HepG2 (cell line): ENCODE measurements around the gene SLC35D2. TPM values are rescaled to one million over a fixed set of nuclear protein-coding genes. Genes with fewer than 3 reads are reported as not detected.

Source experiments
- ATAC-seq: fragments of 200-7000 bp; cut with Tn5 transposase; 3 replicates; pipeline ENCODE4 v1.9.1; 2020; ENCODE audit warnings: mild to moderate bottlenecking, moderate library complexity
- BruUV-seq: library from RNA; stranded (reverse); fragments of 400-500 nt; replicated peaks from 2 replicates; lab custom pipeline; 2021; lab: Mats Ljungman, UMichigan
- CTCF ChIA-PET: fragments of 300-600 bp; formaldehyde crosslinking; extraction: SDS; loops from one replicate; lab custom pipeline; 2021; ENCODE audit warnings: low total read pairs, inconsistent platforms, low intra/inter-chr PET ratio; lab: Yijun Ruan, JAX
- POLR2A ChIA-PET: fragments of 350-600 bp; sonication (Branson Sonifier 250); formaldehyde crosslinking; loops from one replicate; lab custom pipeline; 2020; ENCODE audit warnings: antibody characterized with exemption, inconsistent platforms; lab: Yijun Ruan, JAX
- DNase-seq: peaks from one replicate; pipeline ENCODE4 v3.0.0-alpha.2; 2015; ENCODE audit warnings: low spot score
- FAIRE-seq: peaks from 3 replicates; lab custom pipeline; 2011; peaks lifted over from hg19 to GRCh38; lab: Jason Lieb, UNC
- H2AFZ ChIP-seq: one replicate; pipeline ENCODE4 v1.6.1; 2011; ENCODE audit warnings: low read length, inconsistent platforms
- H3K27ac ChIP-seq: fragments of 300-600 bp; 3 replicates; pipeline ENCODE4 v1.8.0; 2011; ENCODE audit warnings: mixed run types, mild to moderate bottlenecking, mixed read lengths, low read length, inconsistent platforms; ENCODE audit not compliant: insufficient read depth; ENCODE audit errors: extremely low read length
- H3K27me3 ChIP-seq, 2 experiments: fragments of 200-600 bp in 1 of 2; 2 replicates in 1 of 2; 3 replicates in 1 of 2; pipeline versions ENCODE4 v1.6.0 to v1.8.0; 2011; ENCODE audit warnings: low read length in 2 of 2, mild to moderate bottlenecking in 2 of 2, moderate library complexity in 2 of 2, inconsistent platforms in 1 of 2; ENCODE audit not compliant: insufficient read depth in 2 of 2, control insufficient read depth in 1 of 2
- H3K36me3 ChIP-seq, 2 experiments: fragments of 200-600 bp in 1 of 2; replicated peaks in 1 of 2; 2 replicates in 1 of 2; 3 replicates in 1 of 2; pipeline versions ENCODE4 v1.5.1 to v1.8.0; 2011; ENCODE audit warnings: low read length in 2 of 2, inconsistent platforms in 1 of 2; ENCODE audit not compliant: insufficient read depth in 2 of 2, control insufficient read depth in 1 of 2
- H3K4me1 ChIP-seq: 2 replicates; pipeline ENCODE4 v1.5.1; 2012; ENCODE audit warnings: low read length, inconsistent platforms; ENCODE audit not compliant: insufficient read depth
- H3K4me2 ChIP-seq: 2 replicates; pipeline ENCODE4 v1.6.0; 2011; ENCODE audit warnings: low read depth, low read length, inconsistent platforms
- H3K4me3 ChIP-seq, 3 experiments: fragments of 200-600 bp in 1 of 3; sonication (generic), shearing (Covaris generic) in 1 of 3; replicated peaks in 1 of 3; 2 replicates each; pipeline ENCODE4 v1.5.1; 2011 to 2016; ENCODE audit warnings: low read length in 3 of 3, inconsistent platforms in 2 of 3, low read depth in 2 of 3, mild to moderate bottlenecking in 2 of 3, control low read depth in 1 of 3, mixed read lengths in 1 of 3; ENCODE audit not compliant: insufficient read depth in 1 of 3
- H3K79me2 ChIP-seq: one replicate; pipeline ENCODE4 v1.6.1; 2011; ENCODE audit warnings: low read length, inconsistent platforms; ENCODE audit not compliant: insufficient read depth
- H3K9ac ChIP-seq: 2 replicates; pipeline ENCODE4 v1.6.0; 2011; ENCODE audit warnings: mild to moderate bottlenecking, low read depth, low read length, inconsistent platforms; ENCODE audit not compliant: insufficient read depth
- H3K9me3 ChIP-seq: 2 replicates; pipeline ENCODE4 v1.5.1; 2012; ENCODE audit warnings: mild to moderate bottlenecking, low read length
- H4K20me1 ChIP-seq: 2 replicates; pipeline ENCODE4 v1.6.0; 2011; ENCODE audit warnings: inconsistent platforms, mild to moderate bottlenecking, low read length, moderate library complexity; ENCODE audit not compliant: insufficient read depth
- ARNT ChIP-seq: fragments of 450-650 bp; IDR thresholded peaks from 2 replicates; pipeline ENCODE4 v1.6.1; 2017
- BORCS8-MEF2B ChIP-seq: sonication (generic); formaldehyde crosslinking; IDR thresholded peaks from 2 replicates; pipeline ENCODE4 v1.8.0; 2022; ENCODE audit warnings: mild to moderate bottlenecking, missing genetic modification reagents
- HNRNPH1 ChIP-seq: fragments of 200-400 bp; formaldehyde crosslinking; optimal IDR thresholded peaks from 2 replicates; pipeline ENCODE3; 2017; ENCODE audit warnings: mild to moderate bottlenecking, low read depth, low read length
- KDM1A ChIP-seq: IDR thresholded peaks from 2 replicates; pipeline ENCODE4 v1.6.1; 2016; ENCODE audit warnings: missing compliant biosample characterization
- MED13 ChIP-seq: sonication (generic); formaldehyde crosslinking; IDR thresholded peaks from 2 replicates; pipeline ENCODE4 v1.5.0; 2020; ENCODE audit warnings: missing genetic modification reagents
- MNT ChIP-seq: fragments of 450-650 bp; IDR thresholded peaks from 2 replicates; pipeline ENCODE4 v1.6.1; 2016
- NCOA5 ChIP-seq: sonication (generic); formaldehyde crosslinking; IDR thresholded peaks from 2 replicates; pipeline ENCODE4 v1.4.0; 2020; ENCODE audit warnings: missing genetic modification reagents
- NR2C2 ChIP-seq: sonication (generic); formaldehyde crosslinking; IDR thresholded peaks from 2 replicates; pipeline ENCODE4 v1.4.0; 2020; ENCODE audit warnings: missing genetic modification reagents, mild to moderate bottlenecking, moderate library complexity, borderline replicate concordance
- POGK ChIP-seq: sonication (generic); formaldehyde crosslinking; conservative IDR thresholded peaks from 2 replicates; pipeline ENCODE4 v1.8.0; 2022; ENCODE audit warnings: mild to moderate bottlenecking, moderate library complexity, missing genetic modification reagents
- RBAK ChIP-seq: sonication (generic); formaldehyde crosslinking; IDR thresholded peaks from 2 replicates; pipeline ENCODE4 v1.5.1; 2020; ENCODE audit warnings: mild to moderate bottlenecking, missing genetic modification reagents
- SALL1 ChIP-seq: sonication (generic); formaldehyde crosslinking; IDR thresholded peaks from 2 replicates; pipeline ENCODE4 v1.8.0; 2022; ENCODE audit warnings: mild to moderate bottlenecking, missing genetic modification reagents
- SAP130 ChIP-seq: IDR thresholded peaks from 2 replicates; pipeline ENCODE4 v1.6.1; 2016; ENCODE audit warnings: low read depth
- SETDB1 ChIP-seq: sonication (generic); formaldehyde crosslinking; IDR thresholded peaks from 2 replicates; pipeline ENCODE4 v1.5.1; 2020; ENCODE audit warnings: missing genetic modification reagents, mild to moderate bottlenecking, borderline replicate concordance
- SIN3B ChIP-seq: fragments of 150-350 bp; IDR thresholded peaks from 2 replicates; pipeline ENCODE4 v1.6.1; 2014; ENCODE audit warnings: low read length
- SYNCRIP ChIP-seq: fragments of 200-400 bp; formaldehyde crosslinking; IDR thresholded peaks from 2 replicates; pipeline ENCODE4 v1.6.1; 2018; ENCODE audit warnings: mild to moderate bottlenecking, low read depth, low read length; ENCODE audit not compliant: insufficient read depth
- TARDBP ChIP-seq: sonication (generic); formaldehyde crosslinking; IDR thresholded peaks from 2 replicates; pipeline ENCODE4 v1.8.0; 2022; ENCODE audit warnings: mild to moderate bottlenecking, missing genetic modification reagents
- ZC3H13 ChIP-seq: sonication (generic); formaldehyde crosslinking; IDR thresholded peaks from 2 replicates; pipeline ENCODE4 v1.8.1; 2023; ENCODE audit warnings: mild to moderate bottlenecking, missing genetic modification reagents, moderate library complexity
- ZMYM2 ChIP-seq: sonication (generic); formaldehyde crosslinking; IDR thresholded peaks from 2 replicates; pipeline ENCODE4 v1.8.0; 2022; ENCODE audit warnings: mild to moderate bottlenecking, missing genetic modification reagents
- ZNF382 ChIP-seq: sonication (generic); formaldehyde crosslinking; IDR thresholded peaks from 2 replicates; pipeline ENCODE4 v1.5.0; 2020; ENCODE audit warnings: missing genetic modification reagents, mild to moderate bottlenecking, borderline replicate concordance
- ZNF549 ChIP-seq: sonication (generic); formaldehyde crosslinking; IDR thresholded peaks from 2 replicates; pipeline ENCODE4 v1.5.0; 2020; ENCODE audit warnings: missing genetic modification reagents
- ZNF678 ChIP-seq: sonication (generic); formaldehyde crosslinking; IDR thresholded peaks from 2 replicates; pipeline ENCODE4 v1.4.0; 2020; ENCODE audit warnings: mild to moderate bottlenecking, missing genetic modification reagents
- ZNF777 ChIP-seq: sonication (generic); formaldehyde crosslinking; IDR thresholded peaks from 2 replicates; pipeline ENCODE4 v1.4.0; 2020; ENCODE audit warnings: missing genetic modification reagents
- ZNF816 ChIP-seq: sonication (generic); formaldehyde crosslinking; IDR thresholded peaks from 2 replicates; pipeline ENCODE4 v1.8.0; 2022; ENCODE audit warnings: missing genetic modification reagents, mild to moderate bottlenecking, borderline replicate concordance
- WGBS: methylation state at CpG from one replicate; pipeline ENCODE4 v1.1.6; 2017; ENCODE audit warnings: low lambda C conversion rate; 5-methylcytosine and 5-hydroxymethylcytosine counted together
- in situ Hi-C: cut with HindIII; loops from 2 replicates; pipeline ENCODE4 v1.10.0; 2017; ENCODE audit warnings: low pct_unique_long_range_greater_than_20kb; ENCODE audit not compliant: extremely low pct_ligation_motif_present
- intact Hi-C: fragments of 100-400 bp; cut with micrococcal nuclease; formaldehyde crosslinking; loops from one replicate; pipeline ENCODE4 v1.10.0; 2022; ENCODE audit not compliant: unreplicated experiment
- polyA plus RNA-seq, 8 experiments: library from polyadenylated mRNA; depleted of rRNA in 3 of 8; stranded (reverse) in 7 of 8; unstranded in 1 of 8; fragments of >200 nt; fragmentation: Illumina TruSeq in 4 of 8; extraction: Trizol in 4 of 8; gene quantifications; 2 replicates each; pipeline versions ENCODE4 v1.2.1 to v1.2.3, GENCODE V29; 2011 to 2016; ENCODE audit warnings: low read depth in 4 of 8, missing spikeins in 1 of 8, mixed read lengths in 1 of 8; ENCODE audit not compliant: insufficient read depth in 1 of 8
- total RNA-seq, 5 experiments: library from RNA; depleted of rRNA; stranded (reverse); fragments of >200 nt; fragmentation: Illumina TruSeq; extraction: Trizol; gene quantifications; 2 replicates each; pipeline ENCODE4 v1.2.3, GENCODE V29; 2016; ENCODE audit warnings: low read depth in 1 of 5

The SLC35D2 gene
- total and polyA plus RNA-seq, 2 of the 13 experiments (the other 11 are each of a cell fraction or from before 2014, with no cell fraction given), result 96.2 to 103 TPM

- TF ChIP-seq RBAK (no peak), ZMYM2 (no peak), ZNF678 (CRISPR knock-in tag) (no peak), TARDBP (CRISPR knock-in tag) (no peak), SAP130 (CRISPR knock-in tag) (no peak), ZNF816 (0 out of 2 replicates have a peak, but pooled peaks have one; percentile 12), ZNF382 (no peak), HNRNPH1 (no peak)
Observed at GRCh38 chr9:96417661-96418082, 34.2 kb upstream of the SLC35D2 start (continued).

- in situ Hi-C loops (loop anchor here (5.0 kb wide), 1 partner anchor 75 kb away; no protein-coding TSS in a partner anchor), intact Hi-C loops (loop anchor here (2.0 to 5.0 kb wide), 3 partner anchors 30 to 90 kb away; no protein-coding TSS in a partner anchor)
- no peaks in the 10 kb centered on the region for H3K9me3 ChIP-seq
- H3K4me1 ChIP-seq, result peaks cover 64% of the 10 kb centered on the region
- DNase-seq (peak; percentile 68), FAIRE-seq (no peak), ATAC-seq (peak; percentile 17)
- peak overlapping the region; percentile 100 for H3K9ac ChIP-seq
- H4K20me1 ChIP-seq, result no peaks in the 10 kb centered on the region; the same call in 1 of the 2 replicates
- ChIA-PET CTCF (no interaction called here), POLR2A (interaction anchor here (0.7 to 2.0 kb wide), 11 partner anchors 15 to 73 kb away, joined by 3 to 12 read pairs (median 4); partner anchors contain the start of gene SLC35D2)
- peak overlapping the region; percentile 97 for H3K4me2 ChIP-seq
- H3K4me3 ChIP-seq, result peak overlapping the region; percentile 79 to 89 (median 84)
- 0% methylated on average over 4 of the region's 50 CpGs for WGBS
- H3K36me3 ChIP-seq, result no peaks in the 10 kb centered on the region
- peak overlapping the region; percentile 90 for H3K27ac ChIP-seq
- no peak overlapping the region for H2AFZ ChIP-seq
- H3K27me3 ChIP-seq, result no peaks in the 10 kb centered on the region; a peak in 1 of 5 replicates
- peaks cover 47% of the 10 kb centered on the region for H3K79me2 ChIP-seq
- no TSS peak for BruUV-seq
- TF ChIP-seq SETDB1 (CRISPR knock-in tag), result no peak
- no peak for TF ChIP-seq ZNF549 (CRISPR knock-in tag)
- no peak for TF ChIP-seq ARNT
- TF ChIP-seq NR2C2 (CRISPR knock-in tag), result peak; percentile 91
- no peak for TF ChIP-seq SYNCRIP
- peak; percentile 86 for TF ChIP-seq ZC3H13 (CRISPR knock-in tag)
- TF ChIP-seq ZNF777 (CRISPR knock-in tag), result no peak
- no peak for TF ChIP-seq MED13
- peak; percentile 59 for TF ChIP-seq MNT
- TF ChIP-seq POGK (CRISPR knock-in tag), result peak; percentile 91
- TF ChIP-seq BORCS8-MEF2B (CRISPR knock-in tag), result peak; percentile 85; the same call in 1 of the 2 replicates
- no peak for TF ChIP-seq KDM1A
- peak; percentile 91 for TF ChIP-seq SALL1
- TF ChIP-seq NCOA5 (CRISPR knock-in tag), result no peak
- peak; percentile 57 for TF ChIP-seq SIN3B
Observed at GRCh38 chr9:96417051-96417586, 33.6 kb upstream of the SLC35D2 start.
